ENCODE results near the gene AGR3. TPM values are rescaled to one million over a fixed set of nuclear protein-coding genes. Genes with fewer than 3 reads are reported as not detected.
"Not testable (repeated sequence)": the region's sequence is repeated elsewhere in the genome, so short reads cannot be mapped to it uniquely, and the experiment has no call there.

The AGR3 gene
- polyA plus RNA-seq, 1 experiment = not detected

- ChIA-PET CTCF (no interaction called here), POLR2A (no interaction called here)
- H3K9me3 ChIP-seq (ENCODE audit: control insufficient read depth, insufficient read depth, low read length) = no peaks in the 10 kb centered on the region
- TF ChIP-seq, protein P1, sequence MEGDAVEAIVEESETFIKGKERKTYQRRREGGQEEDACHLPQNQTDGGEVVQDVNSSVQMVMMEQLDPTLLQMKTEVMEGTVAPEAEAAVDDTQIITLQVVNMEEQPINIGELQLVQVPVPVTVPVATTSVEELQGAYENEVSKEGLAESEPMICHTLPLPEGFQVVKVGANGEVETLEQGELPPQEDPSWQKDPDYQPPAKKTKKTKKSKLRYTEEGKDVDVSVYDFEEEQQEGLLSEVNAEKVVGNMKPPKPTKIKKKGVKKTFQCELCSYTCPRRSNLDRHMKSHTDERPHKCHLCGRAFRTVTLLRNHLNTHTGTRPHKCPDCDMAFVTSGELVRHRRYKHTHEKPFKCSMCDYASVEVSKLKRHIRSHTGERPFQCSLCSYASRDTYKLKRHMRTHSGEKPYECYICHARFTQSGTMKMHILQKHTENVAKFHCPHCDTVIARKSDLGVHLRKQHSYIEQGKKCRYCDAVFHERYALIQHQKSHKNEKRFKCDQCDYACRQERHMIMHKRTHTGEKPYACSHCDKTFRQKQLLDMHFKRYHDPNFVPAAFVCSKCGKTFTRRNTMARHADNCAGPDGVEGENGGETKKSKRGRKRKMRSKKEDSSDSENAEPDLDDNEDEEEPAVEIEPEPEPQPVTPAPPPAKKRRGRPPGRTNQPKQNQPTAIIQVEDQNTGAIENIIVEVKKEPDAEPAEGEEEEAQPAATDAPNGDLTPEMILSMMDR (IDR thresholded peaks at IDR 0.05; ENCODE audit: low read depth, low read length) = no peak
- H3K4me3 ChIP-seq (ENCODE audit: low read depth, low read length) = no peak overlapping the region
- no peaks in the 10 kb centered on the region for H3K27me3 ChIP-seq (ENCODE audit: control insufficient read depth, insufficient read depth, low read length)
- no peak for DNase-seq (ENCODE audit: low read depth, low spot score)
- H3K27ac ChIP-seq (ENCODE audit: low read depth, low read length) = no peak overlapping the region
Measured at GRCh38 chr7:16867328-16867727, 14.5 kb downstream of the AGR3 start.

DNA sequence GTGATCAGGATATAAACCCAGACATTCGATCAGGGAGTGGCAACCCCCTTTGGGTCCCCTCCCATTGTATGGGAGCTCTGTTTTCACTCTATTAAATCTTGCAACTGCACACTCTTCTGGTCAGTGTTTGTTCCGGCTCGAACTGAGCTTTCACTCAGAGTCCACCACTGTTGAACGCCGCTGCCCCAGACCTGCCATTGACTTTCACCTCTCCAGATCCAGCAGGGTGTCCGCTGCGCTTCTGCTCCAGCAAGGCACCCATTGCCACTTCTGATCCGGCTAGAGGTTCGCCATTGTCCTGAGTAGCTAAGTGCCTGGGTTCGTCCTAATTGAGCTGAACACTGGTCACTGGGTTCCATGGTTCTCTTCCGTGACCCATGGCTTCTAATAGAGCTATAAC lies 28.6 kb downstream of the AGR3 start:
- H3K27me3 ChIP-seq (ENCODE audit: control insufficient read depth, insufficient read depth, low read length); DNase-seq (ENCODE audit: low read depth, low spot score); H3K9me3 ChIP-seq (ENCODE audit: control insufficient read depth, insufficient read depth, low read length); POLR2A ChIA-PET; H3K4me3 ChIP-seq (ENCODE audit: low read depth, low read length); H3K27ac ChIP-seq (ENCODE audit: low read depth, low read length): not testable (repeated sequence)
- CTCF ChIA-PET = interaction anchor here (0.5 to 1.5 kb wide), 3 partner anchors 16 to 330 kb away, joined by 3 to 5 read pairs (median 3); no protein-coding TSS in a partner anchor

DNA sequence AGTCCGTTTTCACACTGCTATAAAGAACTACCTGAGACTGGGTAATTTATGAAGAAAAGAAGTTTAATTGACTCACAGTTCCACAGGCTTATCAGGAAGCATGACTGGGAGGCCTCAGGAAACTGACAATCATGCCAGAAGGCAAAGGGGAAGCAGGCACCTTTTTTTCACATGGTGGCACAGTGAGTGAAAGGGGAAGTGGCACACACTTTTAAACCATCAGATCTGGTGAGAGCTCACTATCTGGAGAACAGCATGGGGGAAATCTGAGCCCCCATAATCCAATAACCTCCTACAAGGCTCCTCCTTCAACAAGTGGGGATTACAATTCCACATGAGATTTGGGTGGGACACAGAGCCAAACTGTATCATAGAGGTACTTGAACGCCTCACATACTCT lies 30.0 kb downstream of the AGR3 start:
- ChIA-PET CTCF (no interaction called here), POLR2A (no interaction called here)
- Histone ChIP-seq H3K27ac (ENCODE audit: low read depth, low read length) (no peak overlapping the region), H3K27me3 (ENCODE audit: control insufficient read depth, insufficient read depth, low read length) (no peaks in the 10 kb centered on the region), H3K9me3 (ENCODE audit: control insufficient read depth, insufficient read depth, low read length) (peaks cover 4% of the 10 kb centered on the region; the same call in 1 of the 2 replicates), H3K4me3 (ENCODE audit: low read depth, low read length) (no peak overlapping the region)
- TF ChIP-seq, protein P1 (IDR thresholded peaks at IDR 0.05; ENCODE audit: low read depth, low read length) = no peak
- no peak for DNase-seq (ENCODE audit: low read depth, low spot score)

GRCh38 chr7:16850614-16851466 lies 30.9 kb downstream of the AGR3 start:
- TF ChIP-seq, protein P1 (IDR thresholded peaks at IDR 0.05; ENCODE audit: low read depth, low read length) = no peak
- ChIA-PET CTCF (no interaction called here), POLR2A (no interaction called here)
- H3K9me3 ChIP-seq (ENCODE audit: control insufficient read depth, insufficient read depth, low read length) = peaks cover 4% of the 10 kb centered on the region; the same call in 1 of the 2 replicates
- no peak overlapping the region for H3K4me3 ChIP-seq (ENCODE audit: low read depth, low read length)
- H3K27me3 ChIP-seq (ENCODE audit: control insufficient read depth, insufficient read depth, low read length) = no peaks in the 10 kb centered on the region
- no peak for DNase-seq (ENCODE audit: low read depth, low spot score)
- no peak overlapping the region for H3K27ac ChIP-seq (ENCODE audit: low read depth, low read length)

GRCh38 chr7:16849296-16850148 lies 32.3 kb downstream of the AGR3 start:
- TF ChIP-seq, protein P1 (IDR thresholded peaks at IDR 0.05; ENCODE audit: low read depth, low read length) = no peak
- ChIA-PET CTCF (interaction anchor here (0.6 kb wide), 1 partner anchor 708 kb away, joined by 4 read pairs; no protein-coding TSS in a partner anchor), POLR2A (no interaction called here)
- no peak overlapping the region for H3K27ac ChIP-seq (ENCODE audit: low read depth, low read length)
- no peak overlapping the region for H3K4me3 ChIP-seq (ENCODE audit: low read depth, low read length)
- peaks cover 4% of the 10 kb centered on the region; the same call in 1 of the 2 replicates for H3K9me3 ChIP-seq (ENCODE audit: control insufficient read depth, insufficient read depth, low read length)
- H3K27me3 ChIP-seq (ENCODE audit: control insufficient read depth, insufficient read depth, low read length) = no peaks in the 10 kb centered on the region
- DNase-seq (ENCODE audit: low read depth, low spot score) = no peak
